Measurements from ENCODE around the gene FN3KRP. TPM values are rescaled to one million over a fixed set of nuclear protein-coding genes. Genes with fewer than 3 reads are reported as not detected.

FN3KRP gene
- total and polyA plus RNA-seq, 2 of the 13 experiments (the other 11 are each of a cell fraction or from before 2014, with no cell fraction given) = 22.4 to 28.2 TPM

- no peak for TF ChIP-seq ZNF280D (CRISPR knock-in tag; IDR thresholded peaks at IDR 0.05)
- peak; percentile 11; the same call in 1 of the 2 replicates for TF ChIP-seq ZFX (CRISPR knock-in tag; IDR thresholded peaks at IDR 0.05; ENCODE audit: low read depth)
- peak; percentile 40; the same call in 1 of the 2 replicates for TF ChIP-seq ZNF563 (CRISPR knock-in tag; IDR thresholded peaks at IDR 0.05)
- TF ChIP-seq LBX2 (CRISPR knock-in tag; IDR thresholded peaks at IDR 0.05; ENCODE audit: borderline replicate concordance) = no peak
- no peak for TF ChIP-seq GPN1 (CRISPR knock-in tag; IDR thresholded peaks at IDR 0.05; ENCODE audit: borderline replicate concordance)
- TF ChIP-seq ZNF605 (CRISPR knock-in tag; IDR thresholded peaks at IDR 0.05) = 0 out of 2 replicates have a peak, but pooled peaks have one; percentile 35
- TF ChIP-seq SP4 (CRISPR knock-in tag; IDR thresholded peaks at IDR 0.05) = 0 out of 2 replicates have a peak, but pooled peaks have one; percentile 45
- no peak for TF ChIP-seq ZC3H13 (CRISPR knock-in tag; IDR thresholded peaks at IDR 0.05)
- no peak for TF ChIP-seq HNF1A (IDR thresholded peaks at IDR 0.05; ENCODE audit: low read depth)
- TF ChIP-seq HNF1A (CRISPR knock-in tag; IDR thresholded peaks at IDR 0.05; ENCODE audit: borderline replicate concordance) = 0 out of 2 replicates have a peak, but pooled peaks have one; percentile 22
- TF ChIP-seq HNRNPL (IDR thresholded peaks at IDR 0.05; ENCODE audit: low read depth, low read length) = 0 out of 2 replicates have a peak, but pooled peaks have one; percentile 53
- no peak for TF ChIP-seq ZSCAN31 (CRISPR knock-in tag; IDR thresholded peaks at IDR 0.05; ENCODE audit: low read depth)
Measured at GRCh38 chr17:82709676-82710498, 6.6 kb upstream of the FN3KRP start (continued).
